GM12873 (cell line): Measurements from ENCODE around the gene CMTM6.

ENCODE experiments used
- CTCF ChIP-seq: IDR thresholded peaks from 2 replicates; pipeline ENCODE4 v1.5.1; 2012; ENCODE audit warnings: low read depth, mild to moderate bottlenecking, moderate library complexity, low read length, control low read depth; ENCODE audit not compliant: insufficient read depth; ENCODE audit errors: missing control alignments

Gene CMTM6

GRCh38 chr3:32440611-32441350 lies 61.9 kb downstream of the CMTM6 start:
- no peak for TF ChIP-seq CTCF

- TF ChIP-seq CTCF = no peak
These were observed 63.9 kb downstream of the CMTM6 start for GRCh38 chr3:32438596-32439344.

GRCh38 chr3:32437896-32438295 lies 64.8 kb downstream of the CMTM6 start:
- no peak for TF ChIP-seq CTCF

GRCh38 chr3:32436816-32437189 lies 65.8 kb downstream of the CMTM6 start:
- no peak for TF ChIP-seq CTCF

GRCh38 chr3:32435911-32436815 lies 66.5 kb downstream of the CMTM6 start:
- no peak for TF ChIP-seq CTCF

GRCh38 chr3:32434206-32434605 lies 68.4 kb downstream of the CMTM6 start:
- no peak for TF ChIP-seq CTCF

GRCh38 chr3:32432711-32433530 lies 69.7 kb downstream of the CMTM6 start:
- TF ChIP-seq CTCF = no peak
